Measurements from ENCODE around the gene SSTR3.
A peak's percentile ranks its signal among the peaks of the same experiment; 100 is the strongest.
"Not testable (repeated sequence)": the region's sequence is repeated elsewhere in the genome, so short reads cannot be mapped to it uniquely, and the experiment has no call there.

SSTR3 gene

DNA sequence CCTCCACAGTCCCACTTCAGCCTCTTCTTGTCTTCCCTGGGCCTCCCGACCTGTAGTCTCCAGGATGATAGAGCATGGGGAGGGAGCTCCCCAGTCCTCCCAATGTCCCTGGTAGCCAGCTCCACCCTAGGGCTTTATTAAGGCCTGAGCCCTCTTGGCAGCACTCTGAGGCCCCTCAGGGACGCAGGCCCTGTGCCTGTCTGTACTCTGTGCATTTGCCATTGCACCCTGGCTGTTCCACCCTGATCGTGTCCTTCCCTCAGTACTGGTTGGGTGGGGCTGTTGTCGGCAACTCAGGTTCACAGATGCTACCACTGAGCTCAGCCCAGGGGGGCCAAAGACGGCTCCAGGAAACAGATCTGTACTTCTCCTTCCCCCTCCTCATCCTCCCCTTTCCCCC lies 7.2 kb downstream of the SSTR3 start:
- TF ChIP-seq ZFX (IDR thresholded peaks at IDR 0.05), result no peak
- TF ChIP-seq, protein P1, sequence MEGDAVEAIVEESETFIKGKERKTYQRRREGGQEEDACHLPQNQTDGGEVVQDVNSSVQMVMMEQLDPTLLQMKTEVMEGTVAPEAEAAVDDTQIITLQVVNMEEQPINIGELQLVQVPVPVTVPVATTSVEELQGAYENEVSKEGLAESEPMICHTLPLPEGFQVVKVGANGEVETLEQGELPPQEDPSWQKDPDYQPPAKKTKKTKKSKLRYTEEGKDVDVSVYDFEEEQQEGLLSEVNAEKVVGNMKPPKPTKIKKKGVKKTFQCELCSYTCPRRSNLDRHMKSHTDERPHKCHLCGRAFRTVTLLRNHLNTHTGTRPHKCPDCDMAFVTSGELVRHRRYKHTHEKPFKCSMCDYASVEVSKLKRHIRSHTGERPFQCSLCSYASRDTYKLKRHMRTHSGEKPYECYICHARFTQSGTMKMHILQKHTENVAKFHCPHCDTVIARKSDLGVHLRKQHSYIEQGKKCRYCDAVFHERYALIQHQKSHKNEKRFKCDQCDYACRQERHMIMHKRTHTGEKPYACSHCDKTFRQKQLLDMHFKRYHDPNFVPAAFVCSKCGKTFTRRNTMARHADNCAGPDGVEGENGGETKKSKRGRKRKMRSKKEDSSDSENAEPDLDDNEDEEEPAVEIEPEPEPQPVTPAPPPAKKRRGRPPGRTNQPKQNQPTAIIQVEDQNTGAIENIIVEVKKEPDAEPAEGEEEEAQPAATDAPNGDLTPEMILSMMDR (conservative IDR thresholded peaks at IDR 0.05), result no peak
- no peak overlapping the region for H3K27ac ChIP-seq

DNA sequence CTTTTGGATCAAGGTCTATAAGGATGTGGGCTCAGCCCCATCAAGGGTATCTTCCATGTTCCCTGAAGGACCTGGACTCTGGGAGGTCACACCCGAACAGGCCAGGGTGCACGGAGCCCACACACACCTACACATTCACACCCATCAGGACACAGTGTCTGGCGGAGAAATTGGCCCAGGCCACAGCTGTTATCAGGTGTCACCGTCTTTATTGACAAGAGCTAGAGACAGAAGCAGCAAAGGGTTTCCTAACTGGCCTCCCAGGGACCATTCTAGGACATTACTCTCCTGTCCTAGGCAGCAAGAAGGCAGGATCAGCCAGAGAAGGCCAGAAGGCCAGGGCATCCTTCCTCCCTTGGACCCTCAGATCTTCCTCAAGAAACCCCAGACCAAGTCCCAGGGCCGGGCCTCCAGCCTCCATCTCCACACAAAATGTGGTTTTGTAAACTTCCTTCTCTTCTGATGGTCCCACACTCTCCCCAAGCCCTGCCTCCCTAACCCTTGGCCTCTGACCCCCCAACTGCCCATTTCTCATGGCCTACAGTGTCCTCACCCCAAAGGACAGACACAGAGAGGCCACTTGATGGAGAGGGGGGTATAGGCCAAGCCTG lies 8.1 kb downstream of the SSTR3 start:
- H3K27ac ChIP-seq, result no peak overlapping the region
- TF ChIP-seq, protein P1 (conservative IDR thresholded peaks at IDR 0.05), result no peak
- no peak for TF ChIP-seq ZFX (IDR thresholded peaks at IDR 0.05)

DNA sequence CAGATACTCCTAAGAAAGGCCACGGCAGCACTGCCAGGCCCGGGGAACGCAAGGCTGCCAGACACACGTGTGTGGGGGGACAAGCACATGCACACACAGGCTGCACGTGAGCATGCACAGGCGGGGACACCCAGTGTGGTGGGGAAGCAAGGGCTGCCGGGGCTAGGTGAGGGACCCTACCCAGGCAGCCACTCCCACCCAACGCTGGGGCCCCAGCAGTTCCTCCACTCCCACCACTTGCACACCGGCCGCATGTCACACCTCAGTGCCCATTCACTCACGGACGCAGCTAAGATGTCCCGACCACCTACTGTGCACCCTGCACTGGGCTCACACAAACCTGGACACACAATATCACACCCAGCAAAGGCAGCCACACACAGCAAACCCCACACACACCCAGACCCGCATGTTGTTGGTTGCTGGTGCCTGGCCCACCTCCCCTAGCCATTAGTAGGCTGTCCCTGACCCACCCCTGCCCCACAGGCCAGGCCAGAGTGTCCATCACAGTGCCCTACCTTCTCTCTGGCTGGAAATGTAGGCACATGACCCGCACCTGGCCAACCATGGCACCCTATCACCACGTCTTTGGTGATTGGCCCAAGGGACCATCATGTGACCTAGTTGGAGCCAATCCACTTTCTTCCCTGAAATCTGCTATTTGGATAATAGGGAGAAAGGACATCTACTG lies 8.8 kb downstream of the SSTR3 start:
- H3K27ac ChIP-seq, result no peak overlapping the region
- TF ChIP-seq ZFX (IDR thresholded peaks at IDR 0.05), result no peak
- TF ChIP-seq, protein P1 (conservative IDR thresholded peaks at IDR 0.05), result no peak

DNA sequence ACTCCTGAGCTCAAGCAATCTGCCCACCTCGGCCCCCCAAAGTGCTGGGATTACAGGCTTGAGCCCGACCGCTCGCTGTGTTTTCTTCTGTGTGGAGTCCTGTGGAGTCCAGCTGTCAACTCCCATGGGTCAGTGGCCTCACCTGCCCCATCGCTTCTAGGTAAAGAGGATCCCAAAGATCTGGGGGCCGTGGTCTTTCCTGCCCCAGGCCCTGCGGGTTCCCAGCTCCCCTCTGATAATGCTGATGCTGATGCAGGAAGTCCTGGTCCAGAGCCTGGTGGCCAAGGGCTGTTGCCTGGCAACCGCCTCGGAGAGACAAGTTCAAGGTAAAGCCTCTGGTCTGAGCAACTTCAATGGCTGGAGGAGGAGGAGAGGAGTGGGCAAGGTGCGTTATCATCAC lies 9.6 kb downstream of the SSTR3 start:
- H3K27ac ChIP-seq, result no peak overlapping the region
- no peak for TF ChIP-seq ZFX (IDR thresholded peaks at IDR 0.05)
- TF ChIP-seq, protein P1 (conservative IDR thresholded peaks at IDR 0.05), result no peak

DNA sequence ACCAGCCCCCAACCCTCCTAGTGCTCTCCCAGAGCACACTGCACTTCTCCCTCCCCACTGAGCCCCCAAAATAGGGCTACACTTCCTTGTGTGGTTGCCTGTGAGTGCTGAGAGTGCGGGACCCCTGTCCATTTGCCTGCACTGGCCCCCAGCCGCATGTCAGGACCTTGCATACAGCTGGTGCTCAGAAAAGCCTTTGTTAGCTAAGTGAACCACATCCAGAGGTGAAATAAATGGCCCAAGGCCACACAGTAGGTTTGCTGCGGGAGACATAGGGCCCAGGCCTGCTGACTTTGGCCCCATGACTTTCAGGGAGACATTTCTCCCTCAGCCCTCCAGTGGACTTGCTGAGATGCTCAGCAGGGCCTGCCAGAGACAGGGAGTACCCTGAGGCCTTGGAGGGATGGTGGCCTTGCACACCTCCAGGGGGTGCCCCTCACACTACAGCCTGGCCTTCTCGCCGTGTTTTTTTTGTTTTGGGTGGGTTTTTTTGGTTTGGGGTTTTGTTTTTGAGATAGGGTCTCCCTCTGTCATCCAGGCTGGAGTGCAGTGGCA lies 10.2 kb downstream of the SSTR3 start:
- no peak overlapping the region for H3K27ac ChIP-seq
- no peak for TF ChIP-seq ZFX (IDR thresholded peaks at IDR 0.05)
- TF ChIP-seq, protein P1 (conservative IDR thresholded peaks at IDR 0.05), result no peak

DNA sequence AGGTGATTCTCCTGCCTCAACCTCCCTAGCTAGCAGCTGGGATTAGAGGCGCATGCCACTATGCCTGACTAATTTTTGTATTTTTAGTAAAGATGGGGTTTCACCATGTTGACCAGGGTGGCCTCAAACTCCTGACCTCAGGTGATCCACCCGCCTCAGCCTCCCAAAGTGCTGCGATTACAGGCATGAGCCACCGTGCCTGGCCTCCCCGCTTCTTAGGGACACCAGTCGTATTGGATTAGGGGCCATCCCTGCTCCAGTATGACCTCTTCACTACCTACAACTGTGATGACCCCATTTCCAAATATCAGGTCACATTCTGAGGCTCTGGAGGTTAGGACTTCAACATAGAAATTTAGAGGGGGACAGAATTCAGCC lies 10.8 kb downstream of the SSTR3 start:
- not testable (repeated sequence) for H3K27ac ChIP-seq

DNA sequence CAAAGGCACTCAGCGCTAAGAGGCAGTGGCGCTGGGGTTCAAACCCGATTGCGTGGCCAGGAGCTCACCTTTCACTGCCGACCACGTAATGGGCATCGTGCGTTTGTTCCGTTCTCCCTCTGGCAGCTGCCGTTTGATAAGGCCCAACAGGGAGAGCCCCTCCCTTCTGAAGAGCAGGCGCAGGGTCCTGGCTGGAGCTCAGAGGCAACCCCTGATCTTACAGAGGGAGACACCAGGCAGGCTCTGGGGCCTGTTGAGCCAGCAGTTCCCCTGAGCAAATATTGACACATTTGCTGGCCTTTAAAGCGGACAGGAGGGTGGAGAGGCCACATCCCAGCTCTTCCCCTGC lies 12.5 kb downstream of the SSTR3 start:
- TF ChIP-seq ZFX (IDR thresholded peaks at IDR 0.05), result no peak; the same call in 1 of the 2 replicates
- TF ChIP-seq, protein P1 (conservative IDR thresholded peaks at IDR 0.05), result peak; percentile 73; the same call in 1 of the 2 replicates
- peak overlapping the region; percentile 77 for H3K27ac ChIP-seq
